ENCODE measurements around the gene TCEANC2.

DNA sequence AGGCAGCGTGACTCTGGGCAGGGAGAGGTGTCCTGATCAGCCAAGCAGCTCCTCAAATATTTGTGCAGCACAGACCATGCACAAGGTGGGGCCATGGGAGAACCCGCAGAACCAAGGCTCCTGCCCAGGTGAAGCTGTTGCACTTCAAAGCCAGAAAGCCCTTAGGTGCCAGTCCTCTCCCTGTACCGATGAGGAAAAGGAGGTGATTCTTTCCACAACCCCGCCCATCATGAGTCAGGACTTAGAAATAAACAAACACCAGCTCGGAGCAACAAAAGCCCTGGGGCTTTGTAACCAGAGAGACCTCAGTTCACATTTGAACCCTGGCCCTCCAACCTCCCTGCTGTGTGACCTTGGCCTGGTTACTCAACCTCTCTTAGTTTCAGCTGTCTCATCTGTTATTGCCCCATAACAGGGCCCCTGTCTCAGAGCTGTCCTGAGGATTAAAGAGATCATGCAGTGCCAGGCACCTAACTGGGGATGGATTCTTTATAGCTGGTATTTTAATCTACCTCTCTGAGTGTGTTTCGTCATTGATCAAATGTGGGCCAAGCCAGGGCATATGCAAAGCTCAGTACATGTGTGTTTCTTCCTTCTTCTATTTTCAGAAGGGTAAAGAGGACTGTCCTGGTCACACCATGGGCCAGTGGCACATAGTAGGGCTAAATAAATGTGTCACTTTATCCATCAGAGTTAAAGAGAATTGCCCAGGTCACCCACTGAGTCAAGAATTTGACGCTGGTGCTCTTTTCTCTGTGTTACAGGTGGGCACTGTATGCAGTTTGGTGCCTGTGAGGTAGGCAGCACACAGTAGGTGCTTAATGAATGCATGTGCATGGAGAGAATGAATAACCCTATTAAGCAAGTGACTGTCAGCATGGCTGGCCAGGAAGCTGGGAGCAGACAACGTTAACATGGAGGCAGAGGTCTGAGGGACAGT, 36.8 kb upstream of the TCEANC2 start:
- TF ChIP-seq POLR2AphosphoS5 (IDR thresholded peaks at IDR 0.05; ENCODE audit: borderline replicate concordance, low read depth, low read length) (no peak), EZH2 (IDR thresholded peaks at IDR 0.05) (no peak)
